Measurements from ENCODE around the gene GJB2. TPM values are rescaled to one million over a fixed set of nuclear protein-coding genes. Genes with fewer than 3 reads are reported as not detected.

GJB2 gene
- total RNA-seq, 1 experiment from 2014 or later = 53.0 TPM

DNA sequence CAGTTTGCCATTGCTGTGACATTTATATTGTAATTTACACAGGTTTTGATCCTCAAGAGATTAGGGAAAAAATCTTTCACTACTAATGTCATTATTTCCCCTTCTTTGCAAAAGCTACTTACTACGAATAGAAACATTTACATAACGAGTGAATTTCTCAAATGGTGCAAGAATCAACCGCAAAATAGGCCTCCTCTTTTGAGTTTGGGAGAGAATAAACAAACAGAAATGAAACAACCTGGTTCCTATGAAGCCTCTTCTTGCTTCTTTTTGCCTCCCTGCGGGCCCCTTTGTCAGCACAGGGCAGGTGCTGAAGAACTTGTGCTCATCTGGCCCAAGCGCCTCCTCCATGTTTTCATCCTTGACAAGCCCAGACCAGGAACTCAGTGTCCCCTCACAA is 21.8 kb downstream of the GJB2 start:
- Histone ChIP-seq H4K20me1 (ENCODE audit: low read length) (no peaks in the 10 kb centered on the region), H3K79me2 (ENCODE audit: low read length) (no peaks in the 10 kb centered on the region), H3K4me1 (ENCODE audit: insufficient read depth, low read length) (peaks cover 37% of the 10 kb centered on the region), H3K27me3 (ENCODE audit: low read length) (no peaks in the 10 kb centered on the region), H3K36me3 (ENCODE audit: low read depth, low read length) (no peaks in the 10 kb centered on the region), H3K4me3 (ENCODE audit: low read length) (no peak overlapping the region), H3K9me2 (replicated peaks; ENCODE audit: low read length) (no peaks in the 10 kb centered on the region), H3K9ac (ENCODE audit: low read length) (no peak overlapping the region), H3K27ac (ENCODE audit: low read length) (peak overlapping the region; percentile 52), H2AFZ (ENCODE audit: low read length) (no peak overlapping the region), H3K9me3 (ENCODE audit: low read length) (no peaks in the 10 kb centered on the region), H3K4me2 (ENCODE audit: low read length) (peak overlapping the region; percentile 31), H3F3A (ENCODE audit: low read length, unreplicated experiment) (no peaks in the 10 kb centered on the region)
- intact Hi-C loops (cut with micrococcal nuclease) = no loop called here
- ATAC-seq = no peak
- no TSS peak for BruUV-seq (replicated peaks)
- TF ChIP-seq EZH2phosphoT487 (IDR thresholded peaks at IDR 0.05; ENCODE audit: borderline replicate concordance, low read length) = no peak
- TF ChIP-seq, protein P1, sequence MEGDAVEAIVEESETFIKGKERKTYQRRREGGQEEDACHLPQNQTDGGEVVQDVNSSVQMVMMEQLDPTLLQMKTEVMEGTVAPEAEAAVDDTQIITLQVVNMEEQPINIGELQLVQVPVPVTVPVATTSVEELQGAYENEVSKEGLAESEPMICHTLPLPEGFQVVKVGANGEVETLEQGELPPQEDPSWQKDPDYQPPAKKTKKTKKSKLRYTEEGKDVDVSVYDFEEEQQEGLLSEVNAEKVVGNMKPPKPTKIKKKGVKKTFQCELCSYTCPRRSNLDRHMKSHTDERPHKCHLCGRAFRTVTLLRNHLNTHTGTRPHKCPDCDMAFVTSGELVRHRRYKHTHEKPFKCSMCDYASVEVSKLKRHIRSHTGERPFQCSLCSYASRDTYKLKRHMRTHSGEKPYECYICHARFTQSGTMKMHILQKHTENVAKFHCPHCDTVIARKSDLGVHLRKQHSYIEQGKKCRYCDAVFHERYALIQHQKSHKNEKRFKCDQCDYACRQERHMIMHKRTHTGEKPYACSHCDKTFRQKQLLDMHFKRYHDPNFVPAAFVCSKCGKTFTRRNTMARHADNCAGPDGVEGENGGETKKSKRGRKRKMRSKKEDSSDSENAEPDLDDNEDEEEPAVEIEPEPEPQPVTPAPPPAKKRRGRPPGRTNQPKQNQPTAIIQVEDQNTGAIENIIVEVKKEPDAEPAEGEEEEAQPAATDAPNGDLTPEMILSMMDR (conservative IDR thresholded peaks at IDR 0.05; ENCODE audit: low read depth, low read length) = no peak
- TF ChIP-seq EZH2 (IDR thresholded peaks at IDR 0.05; ENCODE audit: low read length, unreplicated experiment) = no peak
- ChIA-PET CTCF (no interaction called here), POLR2A (ENCODE audit: unreplicated experiment) (no interaction called here)
- DNase-seq = no peak

DNA sequence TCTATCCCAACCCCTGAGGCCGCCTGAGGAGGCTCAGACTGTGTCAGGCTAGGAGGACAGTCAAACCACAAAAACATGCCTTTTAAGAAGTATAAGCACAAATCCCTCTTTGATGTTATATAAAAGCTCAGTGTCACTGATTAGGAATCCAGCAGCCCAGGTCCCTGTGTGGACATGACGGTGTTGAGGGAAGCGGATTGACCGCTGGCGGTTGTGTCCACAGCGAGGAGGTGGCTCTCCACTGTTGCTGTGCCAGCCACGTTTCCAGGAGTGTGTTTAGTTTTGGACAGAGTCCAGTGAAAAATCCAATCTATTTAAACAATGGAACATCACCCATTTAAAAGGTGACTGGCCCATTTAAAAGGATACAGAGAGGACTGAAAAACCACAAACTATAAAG is 24.3 kb downstream of the GJB2 start:
- ChIA-PET POLR2A (ENCODE audit: unreplicated experiment) (no interaction called here), CTCF (no interaction called here)

More for the DNA sequence above, 24.3 kb downstream of the GJB2 start:
- Histone ChIP-seq H3K79me2 (ENCODE audit: low read length) (no peaks in the 10 kb centered on the region), H4K20me1 (ENCODE audit: low read length) (no peaks in the 10 kb centered on the region), H3F3A (ENCODE audit: low read length, unreplicated experiment) (no peaks in the 10 kb centered on the region), H3K4me1 (ENCODE audit: insufficient read depth, low read length) (peaks cover 29% of the 10 kb centered on the region), H3K4me2 (ENCODE audit: low read length) (no peak overlapping the region), H3K9me3 (ENCODE audit: low read length) (no peaks in the 10 kb centered on the region), H3K27me3 (ENCODE audit: low read length) (no peaks in the 10 kb centered on the region), H3K36me3 (ENCODE audit: low read depth, low read length) (no peaks in the 10 kb centered on the region), H3K27ac (ENCODE audit: low read length) (no peak overlapping the region), H3K9me2 (replicated peaks; ENCODE audit: low read length) (no peaks in the 10 kb centered on the region), H3K9ac (ENCODE audit: low read length) (no peak overlapping the region), H2AFZ (ENCODE audit: low read length) (no peak overlapping the region), H3K4me3 (ENCODE audit: low read length) (no peak overlapping the region)
- intact Hi-C loops (cut with micrococcal nuclease) = loop anchor here (5.0 kb wide), 1 partner anchor 644 kb away; no protein-coding TSS in a partner anchor
- TF ChIP-seq EZH2phosphoT487 (IDR thresholded peaks at IDR 0.05; ENCODE audit: borderline replicate concordance, low read length) (no peak), EZH2 (IDR thresholded peaks at IDR 0.05; ENCODE audit: low read length, unreplicated experiment) (no peak)
- TF ChIP-seq, protein P1 (conservative IDR thresholded peaks at IDR 0.05; ENCODE audit: low read depth, low read length) = no peak
- no peak for ATAC-seq
- BruUV-seq (replicated peaks) = no TSS peak
- DNase-seq = peak; percentile 39

Data from PC-3 (cell line).